IPS-11a (cell line): Measurements from ENCODE around the gene CDC20B.
A peak's percentile ranks its signal among the peaks of the same experiment; 100 is the strongest.
"Not testable (repeated sequence)": the region's sequence is repeated elsewhere in the genome, so short reads cannot be mapped to it uniquely, and the experiment has no call there.

Experiments used
- H3K4me3 ChIP-seq: one replicate; pipeline ENCODE4 v1.5.1; 2013; ENCODE audit warnings: low read depth, low read length, control low read depth

CDC20B gene

GRCh38 chr5:55162666-55163065 lies 10.3 kb downstream of the CDC20B start:
- no peak overlapping the region for H3K4me3 ChIP-seq

GRCh38 chr5:55160493-55161209 lies 12.3 kb downstream of the CDC20B start:
- peak overlapping the region; percentile 73 for H3K4me3 ChIP-seq

DNA sequence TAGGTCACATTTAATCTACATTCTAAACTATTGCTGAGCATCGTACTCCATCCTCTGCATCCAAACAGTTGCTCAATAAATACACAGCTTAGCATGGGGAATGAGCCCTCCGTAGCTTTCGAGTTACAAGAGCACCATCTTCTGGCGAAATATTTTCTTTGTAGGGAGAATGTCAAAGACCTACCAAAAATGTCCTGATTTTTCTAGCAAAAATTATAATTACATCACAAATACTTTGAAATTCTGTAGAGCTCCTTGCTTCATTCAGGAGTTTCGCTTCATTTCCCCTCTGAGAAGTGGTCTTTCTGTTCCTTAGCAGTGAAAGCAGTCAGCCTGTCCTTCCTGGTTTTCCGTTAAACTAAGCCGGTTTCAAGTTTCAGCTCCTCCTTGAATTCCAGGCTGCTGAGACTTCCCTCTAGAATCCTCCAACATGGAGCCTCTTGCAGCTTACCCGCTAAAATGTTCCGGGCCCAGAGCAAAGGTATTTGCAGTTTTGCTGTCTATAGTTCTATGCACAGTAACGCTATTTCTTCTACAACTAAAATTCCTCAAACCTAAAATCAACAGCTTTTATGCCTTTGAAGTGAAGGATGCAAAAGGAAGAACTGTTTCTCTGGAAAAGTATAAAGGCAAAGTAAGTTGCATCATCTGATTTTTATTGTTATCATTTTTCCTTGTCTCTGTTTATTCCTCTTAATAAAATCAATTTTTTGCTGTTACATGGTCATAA lies 13.0 kb downstream of the CDC20B start, which contains the start of gene GPX8:
Gene GPX8 (plus strand): TSS at position 409 of the 730 bp plus-strand sequence. CDS start 22 bp downstream, at position 431.
- peak within 1 kb of the TSS; percentile 73 for H3K4me3 ChIP-seq

DNA sequence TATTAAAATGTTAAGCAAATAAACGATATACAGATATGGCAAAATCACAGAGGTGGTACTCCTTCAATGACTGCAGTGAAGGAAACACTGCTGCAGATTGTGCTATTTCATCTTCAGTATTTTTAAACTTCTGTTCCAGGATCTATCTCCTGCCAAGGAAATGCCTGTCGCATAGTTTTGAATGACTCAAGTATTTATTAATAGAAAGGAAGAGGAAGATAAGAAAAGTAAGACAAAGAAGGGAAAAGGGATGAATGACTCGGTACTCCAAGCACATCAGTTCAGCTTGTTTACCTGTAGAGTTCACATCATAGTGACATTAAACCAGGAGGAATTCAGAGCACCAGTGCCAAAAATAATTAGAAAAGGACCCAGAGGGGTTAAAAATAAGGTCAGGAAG lies 18.1 kb downstream of the CDC20B start:
- H3K4me3 ChIP-seq = no peak overlapping the region

DNA sequence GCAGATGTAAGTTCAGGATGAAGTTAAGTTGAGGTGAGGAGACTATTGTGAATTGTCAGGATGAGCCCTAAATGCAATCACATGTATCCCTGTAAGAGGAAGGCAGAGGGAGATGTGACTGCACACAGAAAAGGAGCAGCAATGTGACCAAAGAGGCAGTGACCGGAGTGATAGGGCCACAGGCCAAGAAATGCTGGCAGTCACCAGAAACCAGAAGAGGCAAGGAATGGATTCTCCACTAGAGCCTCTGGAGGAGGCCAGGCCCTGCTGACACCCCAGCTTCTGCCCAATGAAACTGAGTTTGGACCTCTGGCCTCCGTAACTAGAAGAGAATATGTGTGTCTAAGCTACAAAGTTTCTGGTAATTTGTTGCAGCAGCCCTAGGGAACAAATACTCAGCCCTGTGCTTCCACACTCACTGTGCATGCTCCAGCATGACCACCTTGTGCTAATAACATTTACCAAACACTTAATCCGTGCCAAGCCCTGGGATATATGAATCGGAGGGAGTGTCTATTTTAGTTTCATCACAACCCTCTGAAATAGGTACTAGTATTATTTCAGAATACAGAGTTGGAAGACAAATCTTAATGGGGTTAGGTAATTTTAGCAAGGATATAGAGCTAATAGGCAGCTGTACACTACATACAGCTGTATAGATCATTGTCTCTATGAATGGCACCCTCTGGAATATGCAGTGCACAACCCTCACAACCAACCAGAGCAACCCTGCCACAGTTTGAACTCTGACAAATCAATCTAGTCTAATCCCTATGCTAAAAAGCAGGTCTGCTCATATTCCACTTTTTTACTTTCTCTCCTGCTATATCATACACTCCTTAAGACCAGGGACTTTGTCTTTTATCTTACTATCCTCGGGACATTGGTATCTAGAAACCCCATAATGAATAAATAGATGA lies 20.8 kb downstream of the CDC20B start:
- H3K4me3 ChIP-seq = no peak overlapping the region

DNA sequence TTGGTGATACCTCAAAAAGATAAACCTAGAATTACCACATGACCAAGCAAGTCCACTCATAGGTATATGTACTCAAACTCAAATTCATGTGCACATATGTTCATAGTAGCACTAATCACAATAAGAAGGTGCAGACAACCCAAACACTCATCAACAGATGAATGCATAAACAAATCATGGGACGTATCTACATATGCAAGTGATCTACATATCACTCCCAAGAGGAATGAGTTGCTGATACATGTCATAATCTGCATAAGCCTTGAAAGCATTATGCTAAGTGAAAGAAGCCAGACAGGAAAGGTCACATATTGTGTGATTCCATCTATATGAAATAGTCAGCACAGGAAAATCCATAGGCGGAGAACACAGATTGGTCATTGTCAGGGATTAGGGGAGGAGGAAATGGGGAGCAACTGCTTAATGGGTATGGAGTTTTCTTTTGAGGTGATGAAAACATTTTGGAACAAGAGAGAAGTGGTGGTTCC lies 23.6 kb downstream of the CDC20B start:
- H3K4me3 ChIP-seq = no peak overlapping the region

DNA sequence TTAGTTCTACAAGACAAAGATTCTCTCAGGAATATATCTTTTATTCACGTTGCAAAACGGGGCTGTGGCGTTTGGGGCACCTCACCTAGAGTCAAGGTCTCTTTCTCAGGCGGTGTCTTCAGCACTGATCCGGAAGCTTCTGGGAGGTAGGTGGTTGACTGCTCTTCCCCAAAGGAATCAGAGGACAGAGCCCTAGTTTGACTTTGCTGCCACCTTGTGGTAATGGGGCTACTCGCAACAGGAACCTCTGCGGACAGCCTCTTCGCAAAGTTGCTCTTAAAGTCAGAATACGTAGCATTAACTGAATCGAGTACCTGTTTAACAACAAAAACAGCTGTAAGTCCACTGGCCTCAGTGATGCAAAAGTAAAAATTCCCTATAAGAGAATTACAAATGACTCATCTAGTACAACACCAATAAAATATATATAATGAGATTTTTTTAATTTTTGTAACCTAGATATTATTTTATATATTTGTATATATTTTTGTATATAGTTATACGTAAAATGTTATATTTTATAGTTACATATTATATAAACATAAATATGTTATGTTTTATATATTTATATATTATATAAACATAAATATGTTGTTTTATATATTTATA lies 26.3 kb downstream of the CDC20B start:
- no peak overlapping the region for H3K4me3 ChIP-seq

- H3K4me3 ChIP-seq = no peak overlapping the region
Observed at GRCh38 chr5:55146080-55146479, 26.9 kb downstream of the CDC20B start.

- H3K4me3 ChIP-seq = no peak overlapping the region
Observed at GRCh38 chr5:55143624-55144023, 29.4 kb downstream of the CDC20B start.

DNA sequence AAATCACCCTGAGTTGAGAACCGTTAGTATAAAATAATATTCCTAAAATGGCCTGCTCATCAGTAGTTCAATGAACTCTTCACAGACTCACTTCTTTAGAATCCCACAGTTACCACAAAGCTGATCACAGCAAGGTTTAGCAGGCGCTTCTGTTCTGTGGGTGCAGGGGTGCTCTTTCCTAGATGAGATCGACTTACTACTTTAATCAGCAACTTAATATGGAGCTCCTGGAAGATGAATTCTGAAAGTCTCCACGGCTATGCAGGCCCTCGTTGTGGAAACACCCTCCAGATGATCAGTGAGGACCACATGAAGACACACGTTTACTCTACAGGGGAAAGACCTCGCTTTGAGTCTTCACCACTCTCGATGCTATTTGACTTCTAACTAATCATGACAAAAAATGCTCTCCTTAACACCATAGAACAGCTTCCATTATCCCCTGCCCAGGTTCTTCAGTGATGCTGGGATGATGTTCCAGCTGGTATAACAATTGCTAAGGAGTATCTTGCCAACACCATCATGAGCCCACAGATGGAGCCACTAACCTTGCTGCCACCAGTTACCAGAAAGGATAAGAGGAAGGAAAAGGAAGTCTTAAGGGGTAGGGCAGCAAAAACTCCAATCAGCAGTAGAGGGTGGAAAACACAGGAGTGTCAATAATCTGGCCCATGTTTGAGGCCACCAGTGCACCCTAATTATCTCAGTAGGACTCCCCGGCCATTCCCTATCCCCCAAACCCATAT lies 30.9 kb downstream of the CDC20B start:
- H3K4me3 ChIP-seq = no peak overlapping the region

- H3K4me3 ChIP-seq = no peak overlapping the region
Observed at GRCh38 chr5:55140908-55141665, 31.9 kb downstream of the CDC20B start.

DNA sequence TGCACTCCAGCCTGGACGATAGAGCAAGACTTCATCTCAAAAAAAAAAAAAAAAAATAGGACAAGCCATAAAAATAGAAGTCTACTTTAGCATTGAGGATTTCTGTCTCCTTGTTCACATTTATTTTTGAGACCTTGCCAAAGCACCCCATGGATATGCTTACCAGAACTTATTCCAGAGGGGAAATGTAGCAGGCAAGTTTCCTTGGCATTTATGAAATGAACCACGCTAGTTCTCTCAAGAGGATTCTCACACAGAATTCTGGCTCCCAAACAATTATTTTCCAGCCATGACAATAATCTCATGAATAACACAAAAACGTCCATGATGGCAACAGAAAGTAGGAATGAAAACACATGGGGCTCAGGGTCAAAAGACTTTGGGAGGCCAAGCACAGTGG lies 36.5 kb downstream of the CDC20B start:
- H3K4me3 ChIP-seq = no peak overlapping the region

DNA sequence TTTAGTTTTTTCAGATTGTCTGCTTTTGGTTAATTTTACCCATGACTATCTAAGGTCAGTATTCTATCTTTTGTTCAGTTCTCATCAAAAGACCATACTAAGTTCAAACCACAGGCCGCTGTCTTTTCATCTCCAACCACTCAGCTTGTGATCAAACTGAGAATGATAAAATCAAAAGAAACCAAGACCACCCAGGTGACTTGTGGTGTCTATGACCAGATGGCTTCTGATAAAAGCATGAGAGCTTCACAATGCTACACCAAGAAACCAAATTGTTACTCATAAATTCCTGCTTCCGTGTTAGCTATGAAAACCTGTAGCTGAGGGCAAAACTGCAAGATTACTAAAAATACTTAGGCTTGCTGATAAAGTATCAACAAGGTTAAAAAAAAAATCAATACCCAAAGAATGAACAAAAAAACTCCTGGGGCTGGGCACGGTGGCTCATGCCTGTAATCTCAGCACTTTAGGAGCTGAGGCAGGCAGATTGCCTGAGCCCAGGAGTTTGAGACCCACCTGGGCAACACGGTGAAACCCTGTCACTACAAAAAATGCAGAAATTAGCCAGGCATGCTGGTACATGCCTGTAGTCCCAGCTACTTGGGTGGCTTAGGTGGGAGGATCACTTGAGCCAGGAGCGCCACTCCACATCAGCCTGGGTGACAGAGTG lies 38.8 kb downstream of the CDC20B start:
- no peak overlapping the region for H3K4me3 ChIP-seq

GRCh38 chr5:55123365-55123764 lies 49.6 kb downstream of the CDC20B start:
- no peak overlapping the region for H3K4me3 ChIP-seq

DNA sequence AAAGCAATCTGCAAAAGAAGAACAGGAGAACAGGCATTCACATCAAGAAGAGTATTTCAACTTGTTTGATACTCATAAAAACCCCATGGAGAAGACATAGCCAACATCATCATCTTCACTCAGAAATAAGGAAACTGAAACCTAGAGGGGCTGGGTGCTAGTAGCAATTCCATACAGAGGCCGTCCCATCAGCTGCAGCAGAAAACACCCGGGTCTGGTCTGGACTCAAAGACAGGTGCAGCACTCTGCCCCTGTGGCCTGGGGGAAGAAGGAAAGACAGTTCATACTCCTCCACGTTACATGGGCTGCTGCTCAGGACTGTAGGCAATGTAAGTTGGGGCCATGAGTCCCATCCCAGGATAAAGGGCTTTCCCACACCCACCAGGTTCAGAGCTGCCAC lies 58.9 kb downstream of the CDC20B start:
- H3K4me3 ChIP-seq = no peak overlapping the region

DNA sequence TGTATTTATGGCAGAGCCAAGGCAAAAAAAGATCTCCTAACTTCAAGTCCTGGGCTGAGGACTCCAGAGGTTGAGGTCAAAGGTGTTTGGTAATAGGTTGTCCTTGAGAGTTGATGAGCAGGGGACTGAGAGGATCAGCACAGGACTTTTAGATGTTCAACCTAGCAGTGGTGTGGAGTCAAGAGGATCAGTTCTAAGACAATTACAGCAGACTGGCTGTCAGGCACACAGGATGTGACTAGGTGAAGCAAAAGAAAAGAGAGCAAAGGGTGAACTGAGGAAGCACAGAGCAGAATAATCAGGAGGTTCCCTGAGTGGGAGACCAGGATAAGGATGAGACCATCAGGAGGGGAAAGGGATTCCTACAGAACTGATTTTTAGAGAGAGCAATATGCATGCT lies 59.6 kb downstream of the CDC20B start:
- no peak overlapping the region for H3K4me3 ChIP-seq

DNA sequence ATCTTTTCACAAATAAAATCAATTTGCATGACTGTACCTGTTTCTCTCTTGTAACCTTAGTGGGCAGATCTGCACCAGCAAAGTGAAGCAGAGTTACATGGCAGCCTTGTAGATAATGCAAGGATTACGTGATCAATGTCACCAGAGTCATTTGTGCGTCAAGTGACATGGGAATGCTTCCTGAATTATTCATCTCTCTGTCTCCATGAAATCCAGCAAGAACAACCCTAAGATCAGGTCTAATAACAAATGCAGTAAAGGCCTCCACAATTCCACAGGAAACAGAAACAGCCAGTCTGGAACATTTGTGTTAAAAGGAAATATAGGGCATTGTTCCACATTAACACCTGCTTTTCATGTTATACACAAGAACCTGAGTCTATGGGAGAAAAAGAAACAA lies 62.8 kb downstream of the CDC20B start:
- H3K4me3 ChIP-seq = no peak overlapping the region

DNA sequence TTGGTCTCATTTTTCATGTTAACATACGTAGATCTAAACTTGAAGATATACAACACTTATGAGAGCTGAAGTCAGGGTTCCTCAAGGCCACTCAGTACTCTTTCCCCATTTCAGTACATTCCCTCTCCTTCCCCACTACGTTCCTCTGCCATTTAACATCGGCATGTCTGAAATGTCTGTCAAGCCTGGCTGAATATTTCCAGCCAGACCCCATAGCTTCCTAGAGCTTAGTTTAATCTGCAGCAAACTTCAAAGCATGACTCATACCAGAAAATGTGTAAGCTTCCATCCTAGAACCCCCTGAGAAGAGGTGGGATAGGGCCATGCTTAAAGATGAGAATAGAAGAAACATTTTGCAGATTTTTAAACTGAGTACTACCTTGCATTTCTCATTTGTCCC lies 64.3 kb downstream of the CDC20B start:
- no peak overlapping the region for H3K4me3 ChIP-seq

GRCh38 chr5:55105976-55106375 lies 67.0 kb downstream of the CDC20B start:
- not testable (repeated sequence) for H3K4me3 ChIP-seq
